GM19463 (cell line): ENCODE results near the gene MOB3C.
"Not testable (repeated sequence)": the region's sequence is repeated elsewhere in the genome, so short reads cannot be mapped to it uniquely, and the experiment has no call there.

Experiments
- ATAC-seq: cut with Tn5 transposase; IDR thresholded peaks from one replicate; pipeline ENCODE4 v1.9.1; 2021; ENCODE audit warnings: mild to moderate bottlenecking, moderate library complexity; ENCODE audit not compliant: unreplicated experiment

MOB3C gene

DNA sequence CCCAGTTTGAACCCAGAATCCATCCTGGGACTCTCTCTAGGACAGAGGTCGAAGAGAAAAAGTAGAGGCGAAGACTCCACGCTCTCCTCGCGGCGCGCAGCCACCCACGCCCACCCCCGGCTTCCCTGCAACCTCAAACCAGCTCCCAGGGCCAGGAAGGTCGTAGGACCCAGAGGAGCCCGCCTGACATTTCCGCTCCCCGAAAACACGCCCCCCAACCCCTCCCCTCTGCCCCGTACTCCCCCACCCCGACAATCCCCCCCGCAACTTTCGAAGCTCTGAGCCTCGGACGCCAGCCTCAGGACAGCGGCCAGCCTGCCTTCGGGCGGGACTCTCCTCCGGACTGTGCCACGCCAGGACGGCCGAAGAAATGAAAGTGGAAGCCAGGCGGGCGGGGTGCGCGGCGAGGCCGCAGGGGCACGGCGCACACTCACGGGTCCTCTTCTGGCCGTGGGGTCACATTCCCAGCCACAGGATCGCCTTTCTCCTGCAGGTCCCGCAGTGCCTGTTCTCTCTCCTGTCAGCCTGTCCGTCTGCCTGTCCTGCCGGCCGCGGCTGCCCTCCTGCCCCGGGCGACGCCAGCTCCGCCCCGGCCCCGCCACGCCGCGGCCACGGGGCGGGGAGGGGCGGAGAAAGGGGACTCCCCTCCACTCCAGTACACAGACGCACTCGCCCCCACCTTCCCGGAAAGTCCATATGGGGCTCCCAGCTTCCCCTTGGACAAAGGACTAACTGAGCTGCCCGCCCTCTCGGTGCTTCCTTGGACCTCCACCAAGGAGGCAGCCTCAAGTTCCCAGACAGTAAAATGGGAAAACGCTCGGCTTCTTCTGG, at the start of gene MOB3C:
Gene MOB3C, minus strand, starts transcription at position 535 of the 831 bp plus-strand sequence. CDS start 3,490 bp downstream, outside the sequence.
- peak; percentile 68 for ATAC-seq

- ATAC-seq: no peak
Observed at GRCh38 chr1:46665983-46666382, 49.4 kb upstream of the MOB3C start.

GRCh38 chr1:46662919-46663318, 46.3 kb upstream of the MOB3C start:
- not testable (repeated sequence) for ATAC-seq

- not testable (repeated sequence) for ATAC-seq
Observed at GRCh38 chr1:46660116-46660515, 43.5 kb upstream of the MOB3C start.

GRCh38 chr1:46659307-46659870, 42.8 kb upstream of the MOB3C start:
- ATAC-seq: no peak

GRCh38 chr1:46657775-46658174, 41.2 kb upstream of the MOB3C start:
- ATAC-seq: no peak

GRCh38 chr1:46656643-46657042, 40.0 kb upstream of the MOB3C start:
- no peak for ATAC-seq

DNA sequence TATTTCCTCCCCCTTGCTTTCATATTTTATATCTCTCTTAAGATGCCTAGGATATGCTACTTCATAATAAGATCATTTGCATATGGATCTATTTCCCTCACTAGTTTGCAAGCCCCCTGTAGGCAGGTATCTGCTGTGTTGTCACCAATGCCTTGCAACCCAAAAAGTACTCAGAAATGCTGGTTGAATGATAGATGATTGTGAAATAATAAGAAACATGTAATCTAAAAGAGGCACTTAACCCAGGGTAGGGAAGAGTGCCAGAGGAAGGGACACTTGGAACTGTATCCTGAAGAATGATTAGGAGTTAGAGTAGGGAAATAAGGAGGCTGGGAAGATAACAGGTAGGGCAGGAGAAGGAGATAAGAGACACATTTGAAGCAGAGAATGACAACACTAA, 39.2 kb upstream of the MOB3C start:
- ATAC-seq: no peak

DNA sequence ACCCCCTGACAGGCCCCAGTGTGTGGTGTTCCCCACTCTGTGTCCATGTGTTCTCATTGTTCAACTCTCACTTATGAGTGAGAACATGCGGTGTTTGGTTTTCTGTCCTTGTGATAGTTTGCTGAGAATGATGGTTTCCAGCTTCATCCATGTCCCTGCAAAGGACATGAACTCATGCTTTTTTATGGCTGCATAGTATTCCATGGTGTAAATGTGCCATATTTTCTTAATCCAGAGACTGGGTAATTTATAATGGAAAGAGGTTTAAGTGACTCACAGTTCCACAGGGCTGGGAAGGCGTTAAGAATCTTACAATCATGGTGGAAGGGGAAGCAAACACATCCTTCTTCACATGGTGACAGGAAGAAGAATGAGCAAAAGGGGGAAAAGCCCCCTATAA, 38.1 kb upstream of the MOB3C start:
- not testable (repeated sequence) for ATAC-seq

GRCh38 chr1:46654012-46654411, 37.4 kb upstream of the MOB3C start:
- ATAC-seq: no peak

- ATAC-seq: no peak
Observed at GRCh38 chr1:46653405-46653958, 36.9 kb upstream of the MOB3C start.

GRCh38 chr1:46652321-46653100, 35.9 kb upstream of the MOB3C start:
- no peak for ATAC-seq

DNA sequence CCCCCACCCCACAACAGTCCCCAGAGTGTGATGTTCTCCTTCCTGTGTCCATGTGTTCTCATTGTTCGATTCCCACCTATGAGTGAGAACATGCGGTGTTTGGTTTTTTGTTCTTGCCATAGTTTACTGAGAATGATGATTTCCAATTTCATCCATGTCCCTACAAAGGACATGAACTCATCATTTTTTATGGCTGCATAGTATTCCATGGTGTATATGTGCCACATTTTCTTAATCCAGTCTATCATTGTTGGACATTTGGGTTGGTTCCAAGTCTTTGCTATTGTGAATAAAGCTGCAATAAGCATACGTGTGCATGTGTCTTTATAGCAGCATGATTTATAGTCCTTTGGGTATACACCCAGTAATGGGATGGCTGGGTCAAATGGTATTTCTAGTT, 34.5 kb upstream of the MOB3C start:
- ATAC-seq: not testable (repeated sequence)

DNA sequence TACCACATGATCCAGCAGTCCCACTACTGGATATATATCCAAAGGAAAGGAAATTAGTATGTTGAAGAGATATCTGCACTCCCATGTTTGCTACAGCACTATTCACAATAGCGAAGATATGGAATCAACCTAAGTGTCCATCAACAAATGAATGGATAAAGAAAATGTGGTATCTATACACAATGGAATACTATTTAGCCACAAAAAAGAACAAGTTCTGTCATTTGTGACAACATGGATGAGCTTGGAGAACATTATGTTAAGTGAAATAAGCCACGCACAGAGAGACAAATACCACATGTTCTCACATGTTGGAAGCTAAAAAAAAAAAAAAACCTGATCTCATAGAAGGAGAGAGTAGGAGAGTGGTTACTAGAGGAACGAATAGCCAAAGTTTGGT, 33.9 kb upstream of the MOB3C start:
- no peak for ATAC-seq

- no peak for ATAC-seq
Observed at GRCh38 chr1:46649764-46650163, 33.2 kb upstream of the MOB3C start.

- no peak for ATAC-seq
Observed at GRCh38 chr1:46647611-46648010, 31.0 kb upstream of the MOB3C start.

DNA sequence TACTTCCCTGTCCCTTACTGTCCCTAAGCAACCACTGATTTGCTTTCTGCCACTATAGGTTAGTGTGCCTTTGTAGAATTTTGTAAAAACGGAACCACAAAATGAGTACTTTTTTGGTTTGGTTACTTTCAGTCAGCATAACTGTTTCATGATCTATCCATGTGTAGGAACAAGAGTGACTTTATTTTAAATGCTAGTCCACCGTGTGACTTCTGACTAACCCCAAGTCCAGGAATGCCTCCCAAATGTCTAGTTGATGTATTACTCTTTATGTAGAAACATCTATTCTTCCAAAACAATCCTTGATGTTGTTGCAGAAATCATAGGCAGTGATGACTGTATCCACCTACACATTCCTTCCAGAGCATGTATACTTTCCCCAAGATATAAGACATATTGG, 30.2 kb upstream of the MOB3C start:
- ATAC-seq: no peak

- no peak for ATAC-seq
Observed at GRCh38 chr1:46646331-46646730, 29.7 kb upstream of the MOB3C start.

- no peak for ATAC-seq
Observed at GRCh38 chr1:46645815-46646214, 29.2 kb upstream of the MOB3C start.

DNA sequence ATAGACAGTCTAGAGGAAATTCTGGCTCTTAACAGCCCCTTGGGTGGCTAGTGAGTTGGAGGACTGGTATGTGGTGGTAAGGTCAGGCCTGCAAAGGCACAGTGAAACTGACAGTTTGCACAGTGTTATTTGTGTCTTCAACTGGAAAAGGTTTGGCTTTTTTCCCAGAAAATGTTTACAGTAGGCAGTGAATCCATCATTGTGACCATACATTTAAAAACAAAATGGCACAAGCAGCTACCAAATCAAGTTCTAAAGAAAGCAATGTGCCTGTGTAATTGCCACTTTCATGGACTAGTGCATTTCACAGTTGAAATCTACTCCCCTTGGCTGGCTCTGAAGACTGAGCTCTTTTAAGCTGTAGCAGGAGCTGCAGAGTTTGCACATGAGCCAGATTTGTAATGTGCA, 26.8 kb upstream of the MOB3C start:
- no peak for ATAC-seq

GRCh38 chr1:46642115-46642680, 25.6 kb upstream of the MOB3C start:
- ATAC-seq: no peak
